Activated CD8-positive, alpha-beta T cell treated with anti-CD3 and anti-CD28 coated beads for 36 hours (primary cell): ENCODE measurements around the gene AFAP1. TPM values are rescaled to one million over a fixed set of nuclear protein-coding genes. Genes with fewer than 3 reads are reported as not detected.

Experiments used
- ATAC-seq: fragments of 200-7000 bp; cut with Tn5 transposase; one replicate; pipeline ENCODE4 v1.10.0; 2021; ENCODE audit warnings: mild to moderate bottlenecking, moderate library complexity
- CTCF ChIA-PET: fragments of 350-600 bp; sonication (Branson Sonifier 250); formaldehyde crosslinking; loops from one replicate; lab custom pipeline; 2021; ENCODE audit warnings: antibody characterized with exemption; lab: Charles Lee
- POLR2A ChIA-PET: fragments of 350-600 bp; sonication (Branson Sonifier 250); formaldehyde crosslinking; loops from one replicate; lab custom pipeline; 2021; ENCODE audit warnings: antibody characterized with exemption; lab: Charles Lee
- DNase-seq: peaks from one replicate; pipeline ENCODE4 v3.0.0-alpha.2; 2020
- H3K27ac Mint-ChIP-seq: one replicate; pipeline ENCODE4 v1.8.0; 2021; ENCODE audit warnings: mild to moderate bottlenecking, mixed read lengths
- H3K27me3 Mint-ChIP-seq: one replicate; pipeline ENCODE4 v1.8.0; 2021; ENCODE audit warnings: mixed read lengths
- H3K36me3 Mint-ChIP-seq: one replicate; pipeline ENCODE4 v1.8.0; 2021; ENCODE audit warnings: low read depth, mixed read lengths
- H3K4me1 Mint-ChIP-seq: one replicate; pipeline ENCODE4 v1.8.0; 2021; ENCODE audit warnings: low read depth, mixed read lengths
- H3K4me3 Mint-ChIP-seq: one replicate; pipeline ENCODE4 v1.8.0; 2021; ENCODE audit warnings: mild to moderate bottlenecking, moderate library complexity, mixed read lengths
- H3K9me3 Mint-ChIP-seq: one replicate; pipeline ENCODE4 v1.8.0; 2021; ENCODE audit warnings: mixed read lengths
- CTCF ChIP-seq: fragments of 200-600 bp; IDR thresholded peaks from one replicate; pipeline ENCODE4 v1.8.0; 2022; ENCODE audit warnings: antibody characterized with exemption, mild to moderate bottlenecking
- intact Hi-C: fragments of 100-400 bp; cut with micrococcal nuclease; formaldehyde crosslinking; loops from one replicate; pipeline ENCODE4 v1.10.0; 2022
- total RNA-seq, 2 experiments: library from RNA; stranded (reverse); gene quantifications; one replicate each; pipeline ENCODE4 v1.2.3, GENCODE V29; 2021

The AFAP1 gene
- total RNA-seq, result 10 to 100 TPM; 25.5 to 26.5 TPM

GRCh38 chr4:7939377-7940108 lies at the start of gene AFAP1:
Gene AFAP1 (minus strand): TSS chr4:7939861. CDS start chr4:7872078, 67,783 bp downstream.
- Mint-ChIP-seq H3K27me3 (peaks cover 8% of the 10 kb centered on the region), H3K9me3 (no peaks in the 10 kb centered on the region), H3K4me3 (peak within 1 kb of the TSS; percentile 81), H3K27ac (no peak within 1 kb of the TSS), H3K36me3 (peaks cover 3% of the 10 kb centered on the region), H3K4me1 (peaks cover 33% of the 10 kb centered on the region)
- peak; percentile 98 for ATAC-seq
- intact Hi-C loops, result no loop called here
- no peak for TF ChIP-seq CTCF
- peak; percentile 88 for DNase-seq
- ChIA-PET CTCF (interaction anchor here (1.3 to 3.3 kb wide), 4 partner anchors 9 to 47 kb away, joined by 3 to 12 read pairs (median 4); no protein-coding TSS in a partner anchor), POLR2A (interaction anchor here (1.2 to 3.1 kb wide), 3 partner anchors 9 to 22 kb away, joined by 5 to 12 read pairs (median 8); no protein-coding TSS in a partner anchor)

GRCh38 chr4:7988437-7988836 lies 48.8 kb upstream of the AFAP1 start:
- ChIA-PET CTCF (interaction anchor here (0.7 to 7.5 kb wide), 16 partner anchors 10 to 226 kb away, joined by 3 to 133 read pairs (median 4); no protein-coding TSS in a partner anchor), POLR2A (no interaction called here)
- Mint-ChIP-seq H3K4me3 (no peak overlapping the region), H3K36me3 (no peaks in the 10 kb centered on the region), H3K9me3 (no peaks in the 10 kb centered on the region), H3K27ac (no peak overlapping the region), H3K27me3 (peaks cover 5% of the 10 kb centered on the region), H3K4me1 (peaks cover 7% of the 10 kb centered on the region)
- intact Hi-C loops, result no loop called here
- ATAC-seq (no peak), DNase-seq (no peak)
- no peak for TF ChIP-seq CTCF

- ATAC-seq (peak; percentile 92), DNase-seq (peak; percentile 88)
- H3K4me1 Mint-ChIP-seq, result peaks cover 7% of the 10 kb centered on the region
- no peaks in the 10 kb centered on the region for H3K36me3 Mint-ChIP-seq
- H3K4me3 Mint-ChIP-seq, result no peak overlapping the region
- intact Hi-C loops, result loop anchor here (2.0 kb wide), 1 partner anchor 185 kb away; no protein-coding TSS in a partner anchor
- H3K27me3 Mint-ChIP-seq, result peaks cover 5% of the 10 kb centered on the region
- ChIA-PET CTCF (interaction anchor here (0.6 to 7.5 kb wide), 32 partner anchors 9 to 318 kb away, joined by 3 to 133 read pairs (median 4); partner anchors contain the start of gene AFAP1), POLR2A (interaction anchor here (0.8 to 1.1 kb wide), 3 partner anchors 16 to 187 kb away, joined by 3 read pairs; no protein-coding TSS in a partner anchor)
- peak; percentile 84 for TF ChIP-seq CTCF
- H3K9me3 Mint-ChIP-seq, result no peaks in the 10 kb centered on the region
- no peak overlapping the region for H3K27ac Mint-ChIP-seq
Measured at GRCh38 chr4:7987148-7987989, 47.7 kb upstream of the AFAP1 start.

GRCh38 chr4:7985891-7986441 lies 46.3 kb upstream of the AFAP1 start:
- CTCF ChIA-PET, result interaction anchor here (1.1 to 7.5 kb wide), 14 partner anchors 11 to 226 kb away, joined by 3 to 133 read pairs (median 6); partner anchors contain the start of gene AFAP1
- TF ChIP-seq CTCF, result no peak
- DNase-seq (no peak), ATAC-seq (peak; percentile 11)
- no peaks in the 10 kb centered on the region for H3K9me3 Mint-ChIP-seq
- no peak overlapping the region for H3K27ac Mint-ChIP-seq
- peaks cover 5% of the 10 kb centered on the region for H3K27me3 Mint-ChIP-seq
- peaks cover 7% of the 10 kb centered on the region for H3K4me1 Mint-ChIP-seq
- intact Hi-C loops, result loop anchor here (2.0 kb wide), 1 partner anchor 183 kb away; no protein-coding TSS in a partner anchor
- POLR2A ChIA-PET, result no interaction called here
- no peaks in the 10 kb centered on the region for H3K36me3 Mint-ChIP-seq
- H3K4me3 Mint-ChIP-seq, result no peak overlapping the region
